ENCODE results near the gene BRSK1.

GRCh38 chr19:55265173-55265572, 18.6 kb upstream of the BRSK1 start:
- TF ChIP-seq CTCF (IDR thresholded peaks at IDR 0.05; ENCODE audit: control extremely low read depth in 1 of 3, insufficient read depth in 1 of 3, low read depth in 1 of 3, low read length in 3 of 3) = no peak
- no peak for TF ChIP-seq POLR2A (IDR thresholded peaks at IDR 0.05; ENCODE audit: control extremely low read depth in 1 of 2, low read depth in 2 of 2, low read length in 2 of 2)
